DND-41 (cell line): ENCODE measurements around the gene TRMO.

Source experiments
- ATAC-seq: fragments of 200-7000 bp; cut with Tn5 transposase; 3 replicates; pipeline ENCODE4 v1.9.1; 2021; ENCODE audit warnings: low read depth; ENCODE audit not compliant: insufficient read depth
- DNase-seq: peaks from one replicate; pipeline ENCODE4 v3.0.0-alpha.2; 2020
- H2AFZ ChIP-seq: 2 replicates; pipeline ENCODE4 v1.6.0; 2012; ENCODE audit warnings: low read depth, low read length
- H3K27ac ChIP-seq: 2 replicates; pipeline ENCODE4 v1.5.1; 2012; ENCODE audit warnings: low read length, inconsistent platforms
- H3K27me3 ChIP-seq: fragments of 200-600 bp; sonication (generic); 2 replicates; pipeline ENCODE4 v1.6.0; 2012; ENCODE audit warnings: low read length, mild to moderate bottlenecking, inconsistent platforms; ENCODE audit not compliant: insufficient read depth, poor library complexity
- H3K36me3 ChIP-seq: 2 replicates; pipeline ENCODE4 v1.5.1; 2012; ENCODE audit warnings: low read length, inconsistent platforms; ENCODE audit not compliant: insufficient read depth
- H3K4me1 ChIP-seq: 2 replicates; pipeline ENCODE4 v1.5.1; 2012; ENCODE audit warnings: mild to moderate bottlenecking, low read length; ENCODE audit not compliant: insufficient read depth
- H3K4me2 ChIP-seq: 2 replicates; pipeline ENCODE4 v1.6.0; 2012; ENCODE audit warnings: mild to moderate bottlenecking, moderate library complexity, low read length, inconsistent platforms; ENCODE audit not compliant: insufficient read depth
- H3K4me3 ChIP-seq, 2 experiments: fragments of 200-600 bp in 1 of 2; shearing (Covaris generic) in 1 of 2; 2 replicates each; pipeline ENCODE4 v1.5.1; 2012 to 2016; ENCODE audit warnings: inconsistent platforms in 2 of 2, low read length in 2 of 2, mild to moderate bottlenecking in 2 of 2, low read depth in 1 of 2, moderate library complexity in 1 of 2
- H3K79me2 ChIP-seq: 2 replicates; pipeline ENCODE4 v1.6.0; 2012; ENCODE audit warnings: low read length, inconsistent platforms; ENCODE audit not compliant: insufficient read depth
- H3K9ac ChIP-seq: 2 replicates; pipeline ENCODE4 v1.6.0; 2012; ENCODE audit warnings: low read depth, mild to moderate bottlenecking, inconsistent platforms, low read length, moderate library complexity
- H3K9me3 ChIP-seq: 2 replicates; pipeline ENCODE4 v1.5.1; 2012; ENCODE audit warnings: low read length, moderate library complexity, mild to moderate bottlenecking, inconsistent platforms; ENCODE audit not compliant: insufficient read depth, severe bottlenecking
- H4K20me1 ChIP-seq: 2 replicates; pipeline ENCODE4 v1.6.0; 2012; ENCODE audit warnings: low read length; ENCODE audit not compliant: insufficient read depth
- EZH2 ChIP-seq: IDR thresholded peaks from 3 replicates; pipeline ENCODE4 v1.6.1; 2012; ENCODE audit warnings: borderline replicate concordance, low read depth, mild to moderate bottlenecking, moderate library complexity, low read length, inconsistent platforms; ENCODE audit not compliant: severe bottlenecking
- TF ChIP-seq, protein P1 (sequence below): IDR thresholded peaks from 2 replicates; pipeline ENCODE4 v1.5.1; 2012; ENCODE audit warnings: borderline replicate concordance, low read length, moderate library complexity, mild to moderate bottlenecking; ENCODE audit not compliant: poor library complexity, severe bottlenecking; ENCODE audit errors: extremely low read depth

Gene TRMO

DNA sequence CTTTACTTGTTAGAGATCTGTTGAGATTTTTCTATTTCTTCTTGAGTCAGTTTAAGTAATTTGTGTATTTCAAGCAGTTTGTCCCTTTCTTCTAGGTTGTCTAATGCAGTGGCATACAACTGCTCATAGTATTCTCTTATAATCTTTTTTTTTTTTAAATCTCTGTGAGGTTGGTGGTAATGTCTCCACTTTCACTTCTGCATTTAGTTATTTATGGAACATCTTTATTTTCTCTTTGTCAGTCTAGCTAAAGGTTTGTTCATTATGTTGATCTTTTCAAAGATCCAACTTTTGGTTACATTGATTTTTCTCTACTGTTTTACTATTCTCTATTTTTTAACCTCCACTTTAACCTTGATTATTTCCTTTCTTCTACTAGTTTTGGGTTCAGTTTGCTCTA, 55.5 kb downstream of the TRMO start:
- no peak for DNase-seq
- H3K79me2 ChIP-seq: no peaks in the 10 kb centered on the region
- no peaks in the 10 kb centered on the region for H3K36me3 ChIP-seq
- H3K9ac ChIP-seq: no peak overlapping the region
- no peaks in the 10 kb centered on the region for H3K4me1 ChIP-seq
- no peak overlapping the region for H3K27ac ChIP-seq
- H3K27me3 ChIP-seq: peaks cover 4% of the 10 kb centered on the region
- H3K9me3 ChIP-seq: peaks cover 4% of the 10 kb centered on the region
- no peak for ATAC-seq
- no peak overlapping the region for H2AFZ ChIP-seq
- no peaks in the 10 kb centered on the region for H4K20me1 ChIP-seq
- TF ChIP-seq EZH2: no peak
- TF ChIP-seq, protein P1, sequence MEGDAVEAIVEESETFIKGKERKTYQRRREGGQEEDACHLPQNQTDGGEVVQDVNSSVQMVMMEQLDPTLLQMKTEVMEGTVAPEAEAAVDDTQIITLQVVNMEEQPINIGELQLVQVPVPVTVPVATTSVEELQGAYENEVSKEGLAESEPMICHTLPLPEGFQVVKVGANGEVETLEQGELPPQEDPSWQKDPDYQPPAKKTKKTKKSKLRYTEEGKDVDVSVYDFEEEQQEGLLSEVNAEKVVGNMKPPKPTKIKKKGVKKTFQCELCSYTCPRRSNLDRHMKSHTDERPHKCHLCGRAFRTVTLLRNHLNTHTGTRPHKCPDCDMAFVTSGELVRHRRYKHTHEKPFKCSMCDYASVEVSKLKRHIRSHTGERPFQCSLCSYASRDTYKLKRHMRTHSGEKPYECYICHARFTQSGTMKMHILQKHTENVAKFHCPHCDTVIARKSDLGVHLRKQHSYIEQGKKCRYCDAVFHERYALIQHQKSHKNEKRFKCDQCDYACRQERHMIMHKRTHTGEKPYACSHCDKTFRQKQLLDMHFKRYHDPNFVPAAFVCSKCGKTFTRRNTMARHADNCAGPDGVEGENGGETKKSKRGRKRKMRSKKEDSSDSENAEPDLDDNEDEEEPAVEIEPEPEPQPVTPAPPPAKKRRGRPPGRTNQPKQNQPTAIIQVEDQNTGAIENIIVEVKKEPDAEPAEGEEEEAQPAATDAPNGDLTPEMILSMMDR: no peak
- no peak overlapping the region for H3K4me2 ChIP-seq
- H3K4me3 ChIP-seq: no peak overlapping the region

DNA sequence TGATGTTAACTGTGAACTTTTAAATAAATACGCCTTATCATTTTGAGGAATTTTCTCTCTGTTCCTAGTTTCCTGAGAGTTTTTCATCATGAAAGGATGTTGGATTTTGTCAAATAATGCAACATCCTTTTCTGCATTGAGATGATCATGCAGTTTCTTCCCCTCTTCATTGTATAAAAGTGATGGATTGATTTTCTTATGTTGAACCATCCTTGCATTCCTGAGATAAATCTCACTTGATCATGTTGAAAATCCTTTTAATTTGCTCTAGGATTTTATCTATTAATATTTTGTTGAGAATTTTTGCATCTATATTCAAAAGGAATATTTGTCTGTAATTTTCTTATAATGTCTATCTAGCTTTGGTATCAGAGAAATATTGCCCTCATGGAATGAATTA, 56.0 kb downstream of the TRMO start:
- H3K9ac ChIP-seq: no peak overlapping the region
- H3K9me3 ChIP-seq: peaks cover 4% of the 10 kb centered on the region
- H3K27ac ChIP-seq: no peak overlapping the region
- H3K4me1 ChIP-seq: no peaks in the 10 kb centered on the region
- H2AFZ ChIP-seq: no peak overlapping the region
- H4K20me1 ChIP-seq: no peaks in the 10 kb centered on the region
- no peak overlapping the region for H3K4me2 ChIP-seq
- H3K4me3 ChIP-seq: no peak overlapping the region
- ATAC-seq: no peak
- peaks cover 4% of the 10 kb centered on the region for H3K27me3 ChIP-seq
- H3K36me3 ChIP-seq: no peaks in the 10 kb centered on the region
- TF ChIP-seq EZH2: no peak
- TF ChIP-seq, protein P1: no peak
- H3K79me2 ChIP-seq: no peaks in the 10 kb centered on the region
- no peak for DNase-seq

DNA sequence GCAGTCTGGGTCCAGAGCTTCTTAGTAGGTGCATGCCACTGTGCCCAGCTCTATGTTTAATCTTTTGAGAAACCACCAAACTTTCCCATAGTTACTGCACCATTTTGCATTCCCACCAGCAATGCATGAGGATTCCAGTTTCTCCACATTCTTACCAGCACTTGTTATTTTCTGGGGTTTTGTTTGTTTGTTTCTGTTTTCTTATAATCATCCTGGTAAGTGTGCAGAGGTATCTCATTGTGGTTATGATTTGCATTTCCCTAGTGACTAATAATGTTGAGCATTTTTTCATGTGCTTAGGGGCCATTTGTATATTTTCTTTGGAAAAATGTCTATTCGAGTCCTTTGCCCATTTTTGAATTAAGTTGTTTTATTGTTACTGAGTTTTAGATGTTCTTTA, 57.9 kb downstream of the TRMO start:
- Histone ChIP-seq H3K27me3 (peaks cover 5% of the 10 kb centered on the region), H3K27ac (no peak overlapping the region)

More for the DNA sequence above, 57.9 kb downstream of the TRMO start:
- Histone ChIP-seq H4K20me1 (no peaks in the 10 kb centered on the region), H3K9ac (no peak overlapping the region), H3K79me2 (no peaks in the 10 kb centered on the region), H3K4me2 (no peak overlapping the region), H3K9me3 (peaks cover 4% of the 10 kb centered on the region), H2AFZ (no peak overlapping the region), H3K4me1 (no peaks in the 10 kb centered on the region), H3K4me3 (no peak overlapping the region), H3K36me3 (no peaks in the 10 kb centered on the region)
- DNase-seq (no peak), ATAC-seq (no peak)
- TF ChIP-seq EZH2: no peak
- TF ChIP-seq, protein P1: no peak
